PFSK-1 (cell line): ENCODE data around the gene PLCL2.

ENCODE experiments used
- FOXP2 ChIP-seq: optimal IDR thresholded peaks from 2 replicates; pipeline ENCODE3; 2011; ENCODE audit warnings: borderline replicate concordance, control low read depth, inconsistent platforms; ENCODE audit not compliant: insufficient read depth; ENCODE audit errors: extremely low read length, extremely low read depth
- POLR2AphosphoS5 ChIP-seq: IDR thresholded peaks from 2 replicates; pipeline ENCODE4 v1.6.1; 2012; ENCODE audit warnings: low read depth, mild to moderate bottlenecking, control low read depth, low read length, moderate library complexity
- SIN3A ChIP-seq: IDR thresholded peaks from 2 replicates; pipeline ENCODE4 v1.6.1; 2012; ENCODE audit warnings: mild to moderate bottlenecking, low read length, moderate library complexity, borderline replicate concordance; ENCODE audit not compliant: insufficient read depth
- TAF1 ChIP-seq: IDR thresholded peaks from 2 replicates; pipeline ENCODE4 v1.6.1; 2012; ENCODE audit warnings: low read length, control low read depth, borderline replicate concordance; ENCODE audit not compliant: insufficient read depth
- TF ChIP-seq, protein P1 (sequence below), 2 experiments: IDR thresholded peaks; 2 replicates each; pipeline versions ENCODE4 v1.6.1 to v1.8.0; 2011 to 2012; ENCODE audit warnings: low read depth in 2 of 2, low read length in 2 of 2, control low read depth in 1 of 2, inconsistent platforms in 1 of 2, mild to moderate bottlenecking in 1 of 2, moderate library complexity in 1 of 2; ENCODE audit not compliant: insufficient read depth in 1 of 2

PLCL2 gene

GRCh38 chr3:16844222-16844621 lies 40.5 kb upstream of the PLCL2 start:
- TF ChIP-seq FOXP2 = no peak
- TF ChIP-seq, protein P1, sequence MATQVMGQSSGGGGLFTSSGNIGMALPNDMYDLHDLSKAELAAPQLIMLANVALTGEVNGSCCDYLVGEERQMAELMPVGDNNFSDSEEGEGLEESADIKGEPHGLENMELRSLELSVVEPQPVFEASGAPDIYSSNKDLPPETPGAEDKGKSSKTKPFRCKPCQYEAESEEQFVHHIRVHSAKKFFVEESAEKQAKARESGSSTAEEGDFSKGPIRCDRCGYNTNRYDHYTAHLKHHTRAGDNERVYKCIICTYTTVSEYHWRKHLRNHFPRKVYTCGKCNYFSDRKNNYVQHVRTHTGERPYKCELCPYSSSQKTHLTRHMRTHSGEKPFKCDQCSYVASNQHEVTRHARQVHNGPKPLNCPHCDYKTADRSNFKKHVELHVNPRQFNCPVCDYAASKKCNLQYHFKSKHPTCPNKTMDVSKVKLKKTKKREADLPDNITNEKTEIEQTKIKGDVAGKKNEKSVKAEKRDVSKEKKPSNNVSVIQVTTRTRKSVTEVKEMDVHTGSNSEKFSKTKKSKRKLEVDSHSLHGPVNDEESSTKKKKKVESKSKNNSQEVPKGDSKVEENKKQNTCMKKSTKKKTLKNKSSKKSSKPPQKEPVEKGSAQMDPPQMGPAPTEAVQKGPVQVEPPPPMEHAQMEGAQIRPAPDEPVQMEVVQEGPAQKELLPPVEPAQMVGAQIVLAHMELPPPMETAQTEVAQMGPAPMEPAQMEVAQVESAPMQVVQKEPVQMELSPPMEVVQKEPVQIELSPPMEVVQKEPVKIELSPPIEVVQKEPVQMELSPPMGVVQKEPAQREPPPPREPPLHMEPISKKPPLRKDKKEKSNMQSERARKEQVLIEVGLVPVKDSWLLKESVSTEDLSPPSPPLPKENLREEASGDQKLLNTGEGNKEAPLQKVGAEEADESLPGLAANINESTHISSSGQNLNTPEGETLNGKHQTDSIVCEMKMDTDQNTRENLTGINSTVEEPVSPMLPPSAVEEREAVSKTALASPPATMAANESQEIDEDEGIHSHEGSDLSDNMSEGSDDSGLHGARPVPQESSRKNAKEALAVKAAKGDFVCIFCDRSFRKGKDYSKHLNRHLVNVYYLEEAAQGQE (IDR thresholded peaks at IDR 0.05; ENCODE audit: insufficient read depth in 1 of 2, low read depth in 2 of 2, low read length in 2 of 2) = no peak
- no peak for TF ChIP-seq TAF1
- TF ChIP-seq POLR2AphosphoS5 = no peak
- TF ChIP-seq SIN3A = no peak

DNA sequence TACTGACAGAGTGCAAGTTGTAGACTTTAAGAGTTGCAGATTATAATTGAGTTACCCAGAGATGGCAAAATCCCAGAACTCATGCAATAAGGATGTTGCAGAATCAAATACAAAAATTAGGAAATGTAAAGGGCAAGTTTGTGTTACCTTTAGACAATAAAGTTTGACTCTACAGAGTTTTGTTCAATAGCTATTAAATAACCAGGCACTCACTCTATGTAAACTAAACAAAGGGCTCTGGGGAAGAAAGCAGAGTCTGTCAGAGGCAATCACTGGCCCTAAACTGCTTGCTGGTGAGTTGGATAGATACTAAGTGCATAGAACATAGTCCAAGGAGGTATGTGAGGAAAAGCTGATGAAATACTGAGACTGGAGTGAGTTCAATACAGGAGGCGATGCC lies 40.0 kb upstream of the PLCL2 start:
- no peak for TF ChIP-seq FOXP2
- no peak for TF ChIP-seq TAF1
- TF ChIP-seq, protein P1 (IDR thresholded peaks at IDR 0.05; ENCODE audit: insufficient read depth in 1 of 2, low read depth in 2 of 2, low read length in 2 of 2) = no peak
- TF ChIP-seq POLR2AphosphoS5 = no peak
- TF ChIP-seq SIN3A = no peak

DNA sequence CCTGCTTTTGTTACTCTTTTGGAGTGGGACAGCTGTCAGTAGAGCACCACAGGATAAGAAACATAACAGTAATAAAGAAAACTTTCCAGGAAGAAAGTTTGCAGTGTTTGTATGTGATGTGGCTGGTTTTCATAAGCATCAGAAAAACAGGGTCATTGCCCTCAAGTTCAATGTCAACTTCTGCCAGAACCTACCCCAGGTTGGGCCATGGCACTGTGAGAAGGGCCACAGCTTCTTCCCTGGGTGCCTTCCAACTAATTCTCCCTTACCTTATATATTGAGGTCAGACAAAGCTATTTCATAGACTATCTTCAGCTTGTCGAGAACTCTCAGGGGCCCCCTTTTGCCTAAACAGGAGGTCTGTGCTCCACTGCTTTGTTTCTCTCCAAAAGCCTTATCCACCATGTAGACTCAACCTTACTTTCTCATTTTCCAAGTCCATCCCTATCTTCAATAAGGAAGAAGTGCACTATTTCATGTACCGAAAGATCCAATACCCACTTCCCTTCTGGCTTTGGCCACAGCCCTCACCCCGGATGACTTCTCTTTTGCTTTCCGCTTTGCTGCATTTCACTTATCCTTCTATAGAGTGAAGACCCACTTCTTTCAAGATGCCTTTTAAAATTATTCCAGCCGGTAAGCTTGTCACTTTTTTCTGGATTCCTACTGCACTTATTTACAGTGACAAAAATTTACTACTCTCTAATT lies 38.2 kb upstream of the PLCL2 start:
- TF ChIP-seq FOXP2 (no peak), SIN3A (no peak), TAF1 (no peak), POLR2AphosphoS5 (no peak)
- TF ChIP-seq, protein P1 (IDR thresholded peaks at IDR 0.05; ENCODE audit: insufficient read depth in 1 of 2, low read depth in 2 of 2, low read length in 2 of 2) = no peak

- no peak for TF ChIP-seq FOXP2
- TF ChIP-seq, protein P1 (IDR thresholded peaks at IDR 0.05; ENCODE audit: insufficient read depth in 1 of 2, low read depth in 2 of 2, low read length in 2 of 2) = no peak
Observed at GRCh38 chr3:16848007-16848406, 36.7 kb upstream of the PLCL2 start.

DNA sequence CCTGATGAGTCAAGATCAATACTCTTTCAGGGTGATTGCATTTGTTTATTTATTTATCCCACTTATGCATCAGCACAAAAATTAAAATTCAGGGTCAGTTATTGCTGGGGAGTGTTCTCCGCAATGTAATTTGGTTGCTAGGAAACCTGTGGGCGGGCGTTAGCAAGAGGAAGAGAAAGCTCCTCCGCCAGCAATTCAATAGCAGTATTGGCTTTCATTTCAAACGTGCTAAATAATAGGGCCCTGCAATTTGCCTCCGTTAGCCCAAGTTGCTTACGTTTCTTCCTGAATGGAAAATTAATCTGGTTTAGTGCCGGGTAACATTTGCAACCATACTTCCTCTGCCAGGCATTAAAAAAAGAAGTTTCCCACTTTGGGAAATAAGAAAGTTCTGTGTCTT lies 35.5 kb upstream of the PLCL2 start:
- TF ChIP-seq, protein P1 (IDR thresholded peaks at IDR 0.05; ENCODE audit: insufficient read depth in 1 of 2, low read depth in 2 of 2, low read length in 2 of 2) = no peak
- TF ChIP-seq FOXP2 (no peak), TAF1 (no peak), SIN3A (no peak), POLR2AphosphoS5 (no peak)
